Thyroid gland (tissue), 4 donors: ENCODE data around the gene CC2D2B. TPM values are rescaled to one million over a fixed set of nuclear protein-coding genes. Genes with fewer than 3 reads are reported as not detected.
"Not testable (repeated sequence)": the region's sequence is repeated elsewhere in the genome, so short reads cannot be mapped to it uniquely, and the experiment has no call there.

Source experiments
- DNase-seq, 2 donors: peaks; one replicate each; pipeline ENCODE4 v3.0.0-alpha.2; 2019
- H3K27ac ChIP-seq, 3 donors: fragments of 200-600 bp; sonication (generic); 1 replicate in 2 of 3; 2 replicates in 1 of 3; pipeline ENCODE4 v1.5.1; 2016 to 2019; ENCODE audit warnings: mild to moderate bottlenecking in 1 of 3, moderate library complexity in 1 of 3
- H3K27me3 ChIP-seq: fragments of 200-600 bp; sonication (generic); one replicate; pipeline ENCODE4 v1.5.1; 2019
- H3K36me3 ChIP-seq, 2 donors: fragments of 200-600 bp; sonication (generic); one replicate each; pipeline ENCODE4 v1.5.1; 2016 to 2019
- H3K4me1 ChIP-seq, 2 donors: fragments of 200-600 bp; sonication (generic); one replicate each; pipeline ENCODE4 v1.5.1; 2017 to 2019
- H3K4me3 ChIP-seq, 3 donors: fragments of 200-600 bp; sonication (generic); replicated peaks in 1 of 3; 1 replicate in 2 of 3; 2 replicates in 1 of 3; pipeline ENCODE4 v1.5.1; 2016; ENCODE audit warnings: mild to moderate bottlenecking in 1 of 3
- H3K9me3 ChIP-seq: fragments of 200-600 bp; sonication (generic); one replicate; pipeline ENCODE4 v1.5.1; 2017
- POLR2A ChIP-seq, 2 donors: fragments of 450-650 bp; IDR thresholded peaks; one replicate each; pipeline ENCODE4 v1.6.1; 2017; ENCODE audit warnings: antibody characterized with exemption in 2 of 2, mild to moderate bottlenecking in 2 of 2, moderate library complexity in 1 of 2
- WGBS, 2 donors: methylation state at CpG; one replicate each; pipeline ENCODE4 v1.1.5; 2017; 5-methylcytosine and 5-hydroxymethylcytosine counted together
- intact Hi-C: fragments of 100-400 bp; cut with DNase I; formaldehyde crosslinking; loops from one replicate; pipeline ENCODE4 v1.15.1; 2023
- total RNA-seq, 4 donors: library from RNA; depleted of rRNA; stranded (reverse); fragments of >200 nt; gene quantifications; one replicate each; pipeline ENCODE4 v1.2.3, GENCODE V29; 2016
- TF ChIP-seq, protein P1 (sequence below), 6 experiments: fragments of 200-600 bp in 3 of 6; fragments of 450-650 bp in 3 of 6; sonication (generic) in 3 of 6; IDR thresholded peaks; one replicate each; pipeline ENCODE4 v1.5.1; 2016 to 2019; ENCODE audit warnings: antibody characterized with exemption in 6 of 6, mild to moderate bottlenecking in 2 of 6, inconsistent platforms in 1 of 6, moderate library complexity in 1 of 6

CC2D2B gene
- total RNA-seq, 4 donors from 2014 or later = 1.2 to 2.3 (median 2.1) TPM

DNA sequence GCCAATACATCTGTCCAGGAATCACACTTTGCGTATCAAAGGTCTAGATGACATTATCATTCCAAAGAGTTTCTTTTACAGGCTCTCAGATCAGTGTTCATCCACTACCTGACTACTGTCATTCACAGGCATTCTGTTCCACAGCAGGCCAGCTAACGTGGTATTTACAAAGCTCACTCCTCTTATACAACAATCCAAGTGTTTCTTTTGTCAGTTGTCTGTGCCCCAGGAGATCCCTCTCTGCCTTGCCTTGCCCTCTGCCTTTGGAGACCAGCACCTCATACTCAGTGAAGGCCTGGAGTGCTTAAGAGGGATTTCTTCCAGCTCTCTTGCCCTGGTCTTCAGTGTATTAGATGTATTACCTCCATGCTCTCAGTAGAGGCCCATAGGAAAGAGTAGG, 34.6 kb upstream of the CC2D2B start:
- H3K27ac ChIP-seq = no peak overlapping the region

DNA sequence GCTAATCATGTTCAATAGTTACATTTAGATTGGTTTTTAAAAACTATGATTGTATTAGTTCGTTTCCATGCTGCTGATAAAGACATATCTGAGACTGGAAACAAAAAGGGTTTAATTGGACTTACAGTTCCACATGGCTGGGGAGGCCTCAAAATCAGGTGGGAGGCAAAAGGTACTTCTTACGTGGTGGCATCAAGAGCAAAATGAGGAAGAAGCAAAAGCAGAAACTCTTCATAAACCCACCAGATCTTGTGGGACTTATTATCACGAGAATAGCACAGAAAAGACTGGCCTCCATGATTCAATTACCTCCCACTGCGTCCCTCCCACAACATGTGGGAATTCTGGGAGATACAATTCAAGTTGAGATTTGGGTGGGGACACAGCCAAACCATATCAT, 34.1 kb upstream of the CC2D2B start:
- H3K9me3 ChIP-seq = no peaks in the 10 kb centered on the region
- intact Hi-C loops = no loop called here
- H3K4me1 ChIP-seq = no peaks in the 10 kb centered on the region
- 95 to 97% methylated on average over 4 of the region's 4 CpGs for WGBS, 2 donors
- peaks cover 0 to 10% of the 10 kb centered on the region in 2 donors for H3K36me3 ChIP-seq
- no peak for DNase-seq
- no peak overlapping the region for H3K4me3 ChIP-seq
- TF ChIP-seq, protein P1, sequence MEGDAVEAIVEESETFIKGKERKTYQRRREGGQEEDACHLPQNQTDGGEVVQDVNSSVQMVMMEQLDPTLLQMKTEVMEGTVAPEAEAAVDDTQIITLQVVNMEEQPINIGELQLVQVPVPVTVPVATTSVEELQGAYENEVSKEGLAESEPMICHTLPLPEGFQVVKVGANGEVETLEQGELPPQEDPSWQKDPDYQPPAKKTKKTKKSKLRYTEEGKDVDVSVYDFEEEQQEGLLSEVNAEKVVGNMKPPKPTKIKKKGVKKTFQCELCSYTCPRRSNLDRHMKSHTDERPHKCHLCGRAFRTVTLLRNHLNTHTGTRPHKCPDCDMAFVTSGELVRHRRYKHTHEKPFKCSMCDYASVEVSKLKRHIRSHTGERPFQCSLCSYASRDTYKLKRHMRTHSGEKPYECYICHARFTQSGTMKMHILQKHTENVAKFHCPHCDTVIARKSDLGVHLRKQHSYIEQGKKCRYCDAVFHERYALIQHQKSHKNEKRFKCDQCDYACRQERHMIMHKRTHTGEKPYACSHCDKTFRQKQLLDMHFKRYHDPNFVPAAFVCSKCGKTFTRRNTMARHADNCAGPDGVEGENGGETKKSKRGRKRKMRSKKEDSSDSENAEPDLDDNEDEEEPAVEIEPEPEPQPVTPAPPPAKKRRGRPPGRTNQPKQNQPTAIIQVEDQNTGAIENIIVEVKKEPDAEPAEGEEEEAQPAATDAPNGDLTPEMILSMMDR (IDR thresholded peaks at IDR 0.05) = no peak
- TF ChIP-seq POLR2A (IDR thresholded peaks at IDR 0.05) = no peak
- H3K27me3 ChIP-seq = no peaks in the 10 kb centered on the region
- no peak overlapping the region for H3K27ac ChIP-seq

More for the DNA sequence above, 34.6 kb upstream of the CC2D2B start:
- Histone ChIP-seq H3K36me3 (peaks cover 0 to 10% of the 10 kb centered on the region in 2 donors), H3K4me1 (no peaks in the 10 kb centered on the region), H3K27me3 (no peaks in the 10 kb centered on the region), H3K4me3 (no peak overlapping the region), H3K9me3 (no peaks in the 10 kb centered on the region)
- no peak for DNase-seq
- TF ChIP-seq, protein P1 (IDR thresholded peaks at IDR 0.05) = no peak
- no peak for TF ChIP-seq POLR2A (IDR thresholded peaks at IDR 0.05)
- WGBS, 2 donors = 94 to 95% methylated on average over 2 of the region's 2 CpGs
- intact Hi-C loops = no loop called here

GRCh38 chr10:95874783-95875182, 33.0 kb upstream of the CC2D2B start:
- H3K4me1 ChIP-seq, H3K27ac ChIP-seq, H3K4me3 ChIP-seq, DNase-seq, H3K9me3 ChIP-seq, H3K27me3 ChIP-seq, intact Hi-C loops: not testable (repeated sequence)
- H3K36me3 ChIP-seq = peaks cover 0 to 10% of the 10 kb centered on the region in 2 donors

DNA sequence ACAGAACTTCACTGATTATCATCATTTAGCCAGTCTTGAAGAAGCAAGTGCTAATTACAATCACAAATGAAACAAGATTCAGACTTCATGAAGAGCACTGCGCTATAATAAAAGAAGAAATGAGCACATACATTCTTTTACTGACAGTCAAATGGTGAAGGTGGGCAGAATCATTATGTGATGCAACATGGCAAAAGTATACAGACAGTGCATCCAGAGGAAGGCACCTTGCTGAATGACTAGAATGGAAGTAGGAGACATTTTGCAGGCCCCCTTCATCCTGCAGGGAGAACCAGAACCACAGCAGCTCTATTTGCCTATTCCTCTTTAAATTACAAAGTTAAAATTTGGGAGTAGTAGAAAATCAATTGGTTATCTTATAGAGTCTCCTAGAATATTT, 31.0 kb upstream of the CC2D2B start:
- H3K4me3 ChIP-seq = no peak overlapping the region
- 88 to 100% methylated on average over 1 of the region's 1 CpG for WGBS, 2 donors
- no peaks in the 10 kb centered on the region for H3K4me1 ChIP-seq
- no peaks in the 10 kb centered on the region for H3K27me3 ChIP-seq
- intact Hi-C loops = no loop called here
- H3K9me3 ChIP-seq = no peaks in the 10 kb centered on the region
- DNase-seq = no peak
- H3K27ac ChIP-seq = no peak overlapping the region
- no peak for TF ChIP-seq POLR2A (IDR thresholded peaks at IDR 0.05)
- TF ChIP-seq, protein P1 (IDR thresholded peaks at IDR 0.05) = no peak
- peaks cover 0 to 10% of the 10 kb centered on the region in 2 donors for H3K36me3 ChIP-seq

DNA sequence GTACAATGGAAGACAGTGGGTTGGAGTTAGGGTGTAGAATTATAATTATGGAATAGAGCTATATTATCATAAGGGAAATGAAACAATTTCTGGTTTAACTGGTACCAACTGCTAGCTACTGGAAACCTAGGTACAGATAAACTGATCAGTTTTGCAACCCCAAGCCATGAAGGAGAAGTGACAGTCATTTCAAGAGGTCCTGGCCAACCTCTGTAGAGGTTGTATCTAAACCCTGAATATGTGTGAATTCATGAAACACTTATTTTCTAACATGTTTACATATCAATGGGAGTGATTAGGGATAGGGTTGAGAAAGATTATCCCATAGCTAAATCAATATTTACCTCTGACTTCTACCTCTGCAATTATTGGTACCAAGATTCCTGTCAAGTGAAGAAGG, 29.9 kb upstream of the CC2D2B start:
- no peak for DNase-seq
- H3K4me3 ChIP-seq = no peak overlapping the region
- no peaks in the 10 kb centered on the region for H3K27me3 ChIP-seq
- intact Hi-C loops = no loop called here
- H3K9me3 ChIP-seq = no peaks in the 10 kb centered on the region
- no peak for TF ChIP-seq POLR2A (IDR thresholded peaks at IDR 0.05)
- TF ChIP-seq, protein P1 (IDR thresholded peaks at IDR 0.05) = no peak
- peaks cover 0 to 10% of the 10 kb centered on the region in 2 donors for H3K36me3 ChIP-seq
- no peak overlapping the region for H3K27ac ChIP-seq
- no peaks in the 10 kb centered on the region for H3K4me1 ChIP-seq

DNA sequence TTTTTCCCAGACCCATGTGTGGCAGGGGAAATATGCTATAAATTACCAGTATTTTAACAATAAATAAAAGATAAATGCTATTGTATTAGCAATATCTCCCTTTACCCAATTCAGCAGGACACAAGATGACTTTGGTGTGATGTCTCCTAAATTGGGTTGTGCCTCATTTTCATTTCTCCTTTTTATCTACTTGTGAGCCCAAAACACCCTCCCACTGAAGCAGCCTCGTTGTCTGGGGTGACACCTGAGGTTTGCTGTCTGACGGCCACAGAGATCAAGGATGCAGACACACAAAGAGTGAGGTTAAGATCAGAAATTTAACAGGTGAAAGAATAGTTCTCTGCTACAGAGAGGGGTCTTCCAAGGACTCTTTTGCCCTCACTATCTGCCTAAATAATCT, 27.1 kb upstream of the CC2D2B start:
- H3K27ac ChIP-seq = no peak overlapping the region
- H3K27me3 ChIP-seq = no peaks in the 10 kb centered on the region
- intact Hi-C loops = no loop called here
- H3K9me3 ChIP-seq = no peaks in the 10 kb centered on the region
- no peak overlapping the region for H3K4me3 ChIP-seq
- DNase-seq = no peak
- H3K4me1 ChIP-seq = no peaks in the 10 kb centered on the region
- 84 to 93% methylated on average over 2 of the region's 2 CpGs for WGBS, 2 donors
- TF ChIP-seq, protein P1 (IDR thresholded peaks at IDR 0.05) = no peak
- TF ChIP-seq POLR2A (IDR thresholded peaks at IDR 0.05) = no peak
- no peaks in the 10 kb centered on the region for H3K36me3 ChIP-seq
